Stomach smooth muscle (tissue), 2 donors: Measurements from ENCODE around the gene NODAL.

Experiments
- H3K27ac ChIP-seq: one replicate; pipeline ENCODE4 v1.7.0; 2013; ENCODE audit warnings: mild to moderate bottlenecking, low read length, inconsistent platforms
- H3K27me3 ChIP-seq, 2 donors: one replicate each; pipeline ENCODE4 v1.7.0; 2013; ENCODE audit warnings: low read length in 2 of 2; ENCODE audit not compliant: insufficient read depth in 2 of 2, control insufficient read depth in 1 of 2
- H3K36me3 ChIP-seq, 2 donors: one replicate each; pipeline ENCODE4 v1.7.0; 2013; ENCODE audit warnings: low read length in 2 of 2; ENCODE audit not compliant: control insufficient read depth in 2 of 2, insufficient read depth in 2 of 2
- H3K4me1 ChIP-seq: one replicate; pipeline ENCODE4 v1.7.0; 2013; ENCODE audit warnings: low read length; ENCODE audit not compliant: control insufficient read depth, insufficient read depth
- H3K4me3 ChIP-seq, 2 donors: one replicate each; pipeline ENCODE4 v1.7.0; 2013; ENCODE audit warnings: low read length in 2 of 2
- H3K9ac ChIP-seq, 2 donors: one replicate each; pipeline ENCODE4 v1.7.0; 2013; ENCODE audit warnings: low read length in 2 of 2, mild to moderate bottlenecking in 1 of 2
- H3K9me3 ChIP-seq, 2 donors: one replicate each; pipeline ENCODE4 v1.7.0; 2013; ENCODE audit warnings: low read length in 2 of 2; ENCODE audit not compliant: control insufficient read depth in 2 of 2
- donor health status: healthy.
- donor health status: Pancreatic carcinoma.

The NODAL gene

GRCh38 chr10:70405037-70405824 lies 36.2 kb downstream of the NODAL start:
- peak overlapping the region; percentile 77 to 95 for H3K9ac ChIP-seq
- no peaks in the 10 kb centered on the region for H3K27me3 ChIP-seq
- peaks cover 34% of the 10 kb centered on the region for H3K4me1 ChIP-seq
- H3K9me3 ChIP-seq = no peaks in the 10 kb centered on the region
- H3K36me3 ChIP-seq = no peaks in the 10 kb centered on the region
- peak overlapping the region; percentile 97 for H3K27ac ChIP-seq
- H3K4me3 ChIP-seq = peak overlapping the region; percentile 79 to 93

GRCh38 chr10:70404787-70405036 lies 36.8 kb downstream of the NODAL start:
- no peaks in the 10 kb centered on the region for H3K9me3 ChIP-seq
- H3K9ac ChIP-seq = peak overlapping the region; percentile 77 to 95
- peak overlapping the region; percentile 79 to 93 for H3K4me3 ChIP-seq
- no peaks in the 10 kb centered on the region for H3K36me3 ChIP-seq
- peak overlapping the region; percentile 97 for H3K27ac ChIP-seq
- no peaks in the 10 kb centered on the region for H3K27me3 ChIP-seq
- H3K4me1 ChIP-seq = peaks cover 32% of the 10 kb centered on the region

GRCh38 chr10:70404036-70404786 lies 37.3 kb downstream of the NODAL start, which contains the start of gene EIF4EBP2:
Gene EIF4EBP2 (plus strand): TSS chr10:70404145. CDS start chr10:70404402, 257 bp downstream.
- Histone ChIP-seq H3K27ac (peak within 1 kb of the TSS; percentile 97), H3K4me1 (peaks cover 32% of the 10 kb centered on the region), H3K36me3 (no peaks in the 10 kb centered on the region), H3K27me3 (no peaks in the 10 kb centered on the region), H3K9me3 (no peaks in the 10 kb centered on the region), H3K9ac (peak within 1 kb of the TSS; percentile 77 to 95), H3K4me3 (peak within 1 kb of the TSS; percentile 79 to 93)

GRCh38 chr10:70403483-70404035 lies 37.9 kb downstream of the NODAL start:
- peak overlapping the region; percentile 60 to 93 for H3K4me3 ChIP-seq
- H3K36me3 ChIP-seq = no peaks in the 10 kb centered on the region
- H3K9ac ChIP-seq = peak overlapping the region; percentile 48 to 64
- peaks cover 27% of the 10 kb centered on the region for H3K4me1 ChIP-seq
- no peaks in the 10 kb centered on the region for H3K9me3 ChIP-seq
- H3K27me3 ChIP-seq = no peaks in the 10 kb centered on the region
- H3K27ac ChIP-seq = peak overlapping the region; percentile 97

- Histone ChIP-seq H3K27ac (no peak overlapping the region), H3K4me3 (no peak overlapping the region), H3K9ac (no peak overlapping the region), H3K27me3 (no peaks in the 10 kb centered on the region), H3K4me1 (peaks cover 8% of the 10 kb centered on the region), H3K36me3 (no peaks in the 10 kb centered on the region), H3K9me3 (no peaks in the 10 kb centered on the region)
Measured at GRCh38 chr10:70399177-70399576, 42.3 kb downstream of the NODAL start.

GRCh38 chr10:70396140-70396539 lies 45.3 kb downstream of the NODAL start:
- Histone ChIP-seq H3K9me3 (no peaks in the 10 kb centered on the region), H3K36me3 (no peaks in the 10 kb centered on the region), H3K9ac (no peak overlapping the region), H3K4me3 (no peak overlapping the region), H3K4me1 (no peaks in the 10 kb centered on the region), H3K27me3 (no peaks in the 10 kb centered on the region), H3K27ac (no peak overlapping the region)

GRCh38 chr10:70391654-70392053 lies 49.8 kb downstream of the NODAL start:
- no peak overlapping the region for H3K9ac ChIP-seq
- H3K27me3 ChIP-seq = no peaks in the 10 kb centered on the region
- H3K4me3 ChIP-seq = no peak overlapping the region
- no peaks in the 10 kb centered on the region for H3K9me3 ChIP-seq
- H3K27ac ChIP-seq = no peak overlapping the region
- H3K36me3 ChIP-seq = no peaks in the 10 kb centered on the region
- no peaks in the 10 kb centered on the region for H3K4me1 ChIP-seq
